ENCODE data around the gene CCDC175. TPM values are rescaled to one million over a fixed set of nuclear protein-coding genes. Genes with fewer than 3 reads are reported as not detected.

Gene CCDC175
- total and polyA plus RNA-seq, 7 experiments from 2014 or later, result not detected

- Histone ChIP-seq H3K36me3 (ENCODE audit: control insufficient read depth in 2 of 3, insufficient read depth in 3 of 3, low read length in 3 of 3) (no peaks in the 10 kb centered on the region), H3K27ac (ENCODE audit: low read depth, low read length) (no peak overlapping the region), H3K9me3 (ENCODE audit: control insufficient read depth in 2 of 3, low read length in 3 of 3) (no peaks in the 10 kb centered on the region), H3K4me3 (ENCODE audit: low read length) (no peak overlapping the region), H3K4me1 (ENCODE audit: control insufficient read depth in 2 of 2, insufficient read depth in 2 of 2, low read length in 2 of 2) (no peaks in the 10 kb centered on the region), H3K27me3 (ENCODE audit: control insufficient read depth in 2 of 2, insufficient read depth in 2 of 2, low read length in 2 of 2) (no peaks in the 10 kb centered on the region)
- CTCF ChIA-PET, result no interaction called here
- DNase-seq, result no peak
- H3K4me3 Mint-ChIP-seq, result no peak overlapping the region
- no peaks in the 10 kb centered on the region for H3K4me1 Mint-ChIP-seq
- peaks cover 9 to 39% (median 17%) of the 10 kb centered on the region in 5 donors for H3K27me3 Mint-ChIP-seq
- no peak overlapping the region for H3K27ac Mint-ChIP-seq
- no peaks in the 10 kb centered on the region for H3K36me3 Mint-ChIP-seq
- POLR2A ChIA-PET, result no interaction called here
- intact Hi-C loops (cut with micrococcal nuclease), result no loop called here
- peaks cover 0 to under 1% (median 0%) of the 10 kb centered on the region in 11 donors for H3K9me3 Mint-ChIP-seq
- no peak for ATAC-seq
Measured at GRCh38 chr14:59543873-59544272, 32.7 kb downstream of the CCDC175 start.

DNA sequence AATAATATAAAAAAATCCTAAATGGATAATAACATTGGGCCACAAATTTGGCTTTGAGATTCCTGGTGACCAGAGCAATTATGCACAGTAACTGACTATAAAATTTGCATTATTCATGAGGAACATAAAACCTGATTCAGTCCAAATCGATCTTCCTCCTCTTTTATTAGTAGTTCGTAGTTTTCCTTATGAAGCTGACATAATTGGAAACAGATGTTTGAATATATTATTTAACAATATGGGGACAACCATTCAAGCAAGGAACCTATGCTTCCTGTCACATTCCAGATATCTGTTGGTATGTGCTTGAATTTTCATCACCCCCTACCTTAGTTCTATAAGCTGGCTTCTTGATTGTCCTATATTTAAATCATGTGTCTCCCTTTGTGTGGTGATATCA is 34.9 kb downstream of the CCDC175 start:
- Mint-ChIP-seq H3K36me3 (no peaks in the 10 kb centered on the region), H3K27me3 (peaks cover 2 to 25% (median 7%) of the 10 kb centered on the region in 5 donors), H3K27ac (no peak overlapping the region), H3K4me1 (no peaks in the 10 kb centered on the region), H3K9me3 (no peaks in the 10 kb centered on the region), H3K4me3 (no peak overlapping the region)
- POLR2A ChIA-PET, result no interaction called here
- no peak overlapping the region for H3K27ac ChIP-seq (ENCODE audit: low read depth, low read length)
- DNase-seq (no peak), ATAC-seq (no peak)
- CTCF ChIA-PET, result no interaction called here
- no peak overlapping the region for H3K4me3 ChIP-seq (ENCODE audit: low read length)
- no peaks in the 10 kb centered on the region for H3K27me3 ChIP-seq (ENCODE audit: control insufficient read depth in 2 of 2, insufficient read depth in 2 of 2, low read length in 2 of 2)
- H3K9me3 ChIP-seq (ENCODE audit: control insufficient read depth in 2 of 3, low read length in 3 of 3), result no peaks in the 10 kb centered on the region
- no peaks in the 10 kb centered on the region for H3K4me1 ChIP-seq (ENCODE audit: control insufficient read depth in 2 of 2, insufficient read depth in 2 of 2, low read length in 2 of 2)
- intact Hi-C loops (cut with micrococcal nuclease), result no loop called here
- H3K36me3 ChIP-seq (ENCODE audit: control insufficient read depth in 2 of 3, insufficient read depth in 3 of 3, low read length in 3 of 3), result no peaks in the 10 kb centered on the region

GRCh38 chr14:59540852-59541251 is 35.8 kb downstream of the CCDC175 start:
- ChIA-PET CTCF (no interaction called here), POLR2A (no interaction called here)
- H3K4me1 ChIP-seq (ENCODE audit: control insufficient read depth in 2 of 2, insufficient read depth in 2 of 2, low read length in 2 of 2), result no peaks in the 10 kb centered on the region
- Mint-ChIP-seq H3K4me1 (no peaks in the 10 kb centered on the region), H3K27ac (no peak overlapping the region), H3K9me3 (no peaks in the 10 kb centered on the region), H3K27me3 (peaks cover 0 to 24% (median 7%) of the 10 kb centered on the region in 5 donors), H3K4me3 (no peak overlapping the region), H3K36me3 (no peaks in the 10 kb centered on the region)
- H3K36me3 ChIP-seq (ENCODE audit: control insufficient read depth in 2 of 3, insufficient read depth in 3 of 3, low read length in 3 of 3), result no peaks in the 10 kb centered on the region
- DNase-seq (no peak), ATAC-seq (no peak)
- no peak overlapping the region for H3K4me3 ChIP-seq (ENCODE audit: low read length)
- no peaks in the 10 kb centered on the region for H3K9me3 ChIP-seq (ENCODE audit: control insufficient read depth in 2 of 3, low read length in 3 of 3)
- no peaks in the 10 kb centered on the region for H3K27me3 ChIP-seq (ENCODE audit: control insufficient read depth in 2 of 2, insufficient read depth in 2 of 2, low read length in 2 of 2)
- intact Hi-C loops (cut with micrococcal nuclease), result no loop called here
- no peak overlapping the region for H3K27ac ChIP-seq (ENCODE audit: low read depth, low read length)

DNA sequence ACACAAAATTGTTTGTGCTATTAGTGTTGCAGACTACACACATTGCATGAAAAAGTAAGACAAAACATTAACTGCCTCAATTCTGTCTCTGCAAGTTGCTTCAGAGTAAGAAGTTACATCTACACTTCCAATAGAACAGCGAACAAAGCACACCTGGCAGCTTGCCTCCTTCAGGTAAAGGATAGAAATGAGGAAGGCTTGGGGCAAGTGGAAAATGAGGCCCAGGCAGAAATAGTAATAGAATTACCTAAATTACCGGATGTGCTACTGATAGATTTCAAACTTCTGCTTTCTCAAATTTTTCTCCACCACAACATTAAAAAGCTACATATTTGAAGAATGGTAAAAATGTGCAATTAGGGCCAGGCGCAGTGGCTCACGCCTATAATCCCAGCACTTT is 37.7 kb downstream of the CCDC175 start:
- ChIA-PET POLR2A (no interaction called here), CTCF (no interaction called here)
- Mint-ChIP-seq H3K36me3 (no peaks in the 10 kb centered on the region), H3K4me1 (no peaks in the 10 kb centered on the region), H3K4me3 (no peak overlapping the region), H3K27ac (no peak overlapping the region), H3K27me3 (peaks cover 0 to 11% (median 8%) of the 10 kb centered on the region in 5 donors), H3K9me3 (no peaks in the 10 kb centered on the region)
- H3K9me3 ChIP-seq (ENCODE audit: control insufficient read depth in 2 of 3, low read length in 3 of 3), result no peaks in the 10 kb centered on the region
- H3K36me3 ChIP-seq (ENCODE audit: control insufficient read depth in 2 of 3, insufficient read depth in 3 of 3, low read length in 3 of 3), result no peaks in the 10 kb centered on the region
- H3K4me3 ChIP-seq (ENCODE audit: low read length), result no peak overlapping the region
- DNase-seq (no peak), ATAC-seq (no peak)
- intact Hi-C loops (cut with micrococcal nuclease), result no loop called here
- no peaks in the 10 kb centered on the region for H3K27me3 ChIP-seq (ENCODE audit: control insufficient read depth in 2 of 2, insufficient read depth in 2 of 2, low read length in 2 of 2)
- no peak overlapping the region for H3K27ac ChIP-seq (ENCODE audit: low read depth, low read length)
- H3K4me1 ChIP-seq (ENCODE audit: control insufficient read depth in 2 of 2, insufficient read depth in 2 of 2, low read length in 2 of 2), result no peaks in the 10 kb centered on the region

- no peaks in the 10 kb centered on the region for H3K4me1 ChIP-seq (ENCODE audit: control insufficient read depth in 2 of 2, insufficient read depth in 2 of 2, low read length in 2 of 2)
- no peaks in the 10 kb centered on the region for H3K27me3 ChIP-seq (ENCODE audit: control insufficient read depth in 2 of 2, insufficient read depth in 2 of 2, low read length in 2 of 2)
- Mint-ChIP-seq H3K9me3 (no peaks in the 10 kb centered on the region), H3K36me3 (no peaks in the 10 kb centered on the region), H3K4me3 (no peak overlapping the region), H3K4me1 (no peaks in the 10 kb centered on the region), H3K27ac (no peak overlapping the region), H3K27me3 (peaks cover 0 to 8% (median 5%) of the 10 kb centered on the region in 5 donors)
- ATAC-seq, result no peak
- H3K4me3 ChIP-seq (ENCODE audit: low read length), result no peak overlapping the region
- ChIA-PET CTCF (interaction anchor here (0.5 kb wide), 1 partner anchor 9 kb away, joined by 4 read pairs; no protein-coding TSS in a partner anchor), POLR2A (no interaction called here)
- no peak overlapping the region for H3K27ac ChIP-seq (ENCODE audit: low read depth, low read length)
- H3K9me3 ChIP-seq (ENCODE audit: control insufficient read depth in 2 of 3, low read length in 3 of 3), result no peaks in the 10 kb centered on the region
- H3K36me3 ChIP-seq (ENCODE audit: control insufficient read depth in 2 of 3, insufficient read depth in 3 of 3, low read length in 3 of 3), result no peaks in the 10 kb centered on the region
- intact Hi-C loops (cut with micrococcal nuclease), result no loop called here
- DNase-seq, result no peak
Measured at GRCh38 chr14:59537476-59537875, 39.1 kb downstream of the CCDC175 start.

- intact Hi-C loops (cut with micrococcal nuclease), result no loop called here
- Histone ChIP-seq H3K36me3 (ENCODE audit: control insufficient read depth in 2 of 3, insufficient read depth in 3 of 3, low read length in 3 of 3) (no peaks in the 10 kb centered on the region), H3K27me3 (ENCODE audit: control insufficient read depth in 2 of 2, insufficient read depth in 2 of 2, low read length in 2 of 2) (no peaks in the 10 kb centered on the region), H3K9me3 (ENCODE audit: control insufficient read depth in 2 of 3, low read length in 3 of 3) (no peaks in the 10 kb centered on the region), H3K27ac (ENCODE audit: low read depth, low read length) (no peak overlapping the region), H3K4me3 (ENCODE audit: low read length) (no peak overlapping the region), H3K4me1 (ENCODE audit: control insufficient read depth in 2 of 2, insufficient read depth in 2 of 2, low read length in 2 of 2) (no peaks in the 10 kb centered on the region)
- ChIA-PET CTCF (no interaction called here), POLR2A (no interaction called here)
- Mint-ChIP-seq H3K27me3 (peaks cover 9 to 25% (median 18%) of the 10 kb centered on the region in 5 donors), H3K4me3 (no peak overlapping the region), H3K27ac (no peak overlapping the region), H3K36me3 (no peaks in the 10 kb centered on the region), H3K9me3 (peaks cover 0 to 4% (median 0%) of the 10 kb centered on the region in 11 donors), H3K4me1 (no peaks in the 10 kb centered on the region)
- no peak for ATAC-seq
- no peak for DNase-seq
Measured at GRCh38 chr14:59534361-59534987, 42.1 kb downstream of the CCDC175 start.

DNA sequence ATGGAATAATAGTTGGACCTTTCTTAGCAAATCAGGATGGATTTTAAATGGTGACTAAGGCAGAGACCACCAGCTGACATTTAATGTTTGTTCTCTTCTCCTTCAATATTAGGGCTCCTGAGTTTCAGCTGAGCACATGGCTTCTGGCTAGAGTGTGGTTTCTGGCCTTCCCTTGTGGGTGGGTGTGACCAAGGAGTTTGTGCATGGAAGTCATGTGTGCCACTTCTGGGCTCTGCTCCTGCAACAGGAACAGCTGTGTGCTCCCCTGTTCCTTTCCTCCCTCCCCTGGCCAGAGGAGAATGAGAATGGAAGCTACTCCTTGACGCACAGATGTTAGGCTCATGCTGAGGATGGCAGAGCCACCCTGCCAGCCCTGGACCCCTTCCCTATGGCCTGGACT is 44.2 kb downstream of the CCDC175 start:
- DNase-seq, result no peak
- Histone ChIP-seq H3K4me3 (ENCODE audit: low read length) (no peak overlapping the region), H3K27ac (ENCODE audit: low read depth, low read length) (no peak overlapping the region), H3K4me1 (ENCODE audit: control insufficient read depth in 2 of 2, insufficient read depth in 2 of 2, low read length in 2 of 2) (no peaks in the 10 kb centered on the region), H3K9me3 (ENCODE audit: control insufficient read depth in 2 of 3, low read length in 3 of 3) (no peaks in the 10 kb centered on the region), H3K27me3 (ENCODE audit: control insufficient read depth in 2 of 2, insufficient read depth in 2 of 2, low read length in 2 of 2) (no peaks in the 10 kb centered on the region), H3K36me3 (ENCODE audit: control insufficient read depth in 2 of 3, insufficient read depth in 3 of 3, low read length in 3 of 3) (no peaks in the 10 kb centered on the region)
- H3K27ac Mint-ChIP-seq, result no peak overlapping the region
- H3K9me3 Mint-ChIP-seq, result peaks cover 0 to 19% (median 5%) of the 10 kb centered on the region in 11 donors
- no peaks in the 10 kb centered on the region for H3K36me3 Mint-ChIP-seq
- ChIA-PET CTCF (no interaction called here), POLR2A (no interaction called here)
- intact Hi-C loops (cut with micrococcal nuclease), result no loop called here
- no peak overlapping the region for H3K4me3 Mint-ChIP-seq
- peaks cover 0 to 1% (median 0%) of the 10 kb centered on the region in 7 donors for H3K4me1 Mint-ChIP-seq
- peaks cover 10 to 42% (median 25%) of the 10 kb centered on the region in 5 donors for H3K27me3 Mint-ChIP-seq
- no peak for ATAC-seq
